ENCODE data around the gene ERMP1.

Gene ERMP1

DNA sequence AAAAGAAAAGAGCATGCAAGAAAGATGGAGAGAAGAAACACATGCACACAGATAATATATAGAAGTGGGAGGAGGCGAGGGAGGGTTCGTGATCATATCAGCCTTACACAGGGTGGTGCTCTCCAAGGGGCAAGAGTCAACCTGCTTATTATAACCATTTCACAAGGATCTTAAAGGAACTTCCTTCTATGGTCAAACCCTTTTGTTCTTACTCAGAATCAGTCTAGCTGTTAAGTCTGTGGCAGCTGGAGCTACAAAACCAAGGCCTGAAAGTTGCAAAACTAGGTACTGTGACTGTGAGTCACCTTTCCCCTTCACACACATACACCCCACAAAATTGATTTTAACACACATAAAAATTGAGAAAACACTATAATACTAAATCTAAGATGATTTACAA lies 18.5 kb upstream of the ERMP1 start:
- FAIRE-seq: no peak

DNA sequence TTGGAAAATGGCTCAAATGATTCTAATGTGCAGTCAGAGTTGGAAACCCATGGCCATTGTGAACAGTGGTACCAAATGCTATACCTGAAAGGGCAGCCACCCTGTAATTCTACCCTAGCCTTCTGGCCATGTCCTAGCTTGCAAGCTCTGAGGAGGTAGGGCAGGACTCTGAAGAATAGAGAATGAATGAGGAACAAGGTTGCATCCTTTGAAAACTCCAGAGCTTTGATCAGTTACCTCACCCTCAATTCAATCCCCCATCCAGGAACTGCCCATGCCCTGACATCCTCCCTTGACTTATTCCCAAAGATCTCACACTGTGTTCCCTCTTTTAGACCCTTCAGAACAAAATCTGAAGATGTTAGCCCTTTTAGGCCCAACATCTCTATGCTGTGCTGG lies 17.8 kb upstream of the ERMP1 start:
- no peak for FAIRE-seq

DNA sequence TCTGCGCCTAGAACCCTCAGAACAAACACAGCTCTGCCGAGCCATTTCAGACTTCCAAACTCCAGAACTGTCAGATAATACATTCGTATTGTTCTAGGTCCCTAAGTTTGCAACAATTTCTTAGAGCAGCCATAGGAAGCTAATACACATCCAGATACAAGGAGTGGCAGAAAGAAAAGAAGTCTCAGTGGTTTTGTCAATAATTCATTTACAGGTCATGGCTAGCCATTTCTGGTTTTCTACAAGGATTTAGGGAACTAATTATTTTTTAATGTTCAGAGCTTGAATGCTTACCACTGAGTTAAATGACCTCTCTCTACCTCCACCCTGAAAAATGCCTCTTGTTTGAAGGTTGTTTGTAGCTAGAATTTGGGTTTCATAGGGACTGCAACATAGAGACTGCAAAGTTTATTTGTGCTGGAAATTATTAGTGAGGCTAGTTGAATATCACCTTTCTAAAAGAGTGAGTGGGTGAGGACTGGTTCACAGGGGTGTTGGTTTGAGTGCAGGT lies 15.5 kb upstream of the ERMP1 start:
- FAIRE-seq: no peak

DNA sequence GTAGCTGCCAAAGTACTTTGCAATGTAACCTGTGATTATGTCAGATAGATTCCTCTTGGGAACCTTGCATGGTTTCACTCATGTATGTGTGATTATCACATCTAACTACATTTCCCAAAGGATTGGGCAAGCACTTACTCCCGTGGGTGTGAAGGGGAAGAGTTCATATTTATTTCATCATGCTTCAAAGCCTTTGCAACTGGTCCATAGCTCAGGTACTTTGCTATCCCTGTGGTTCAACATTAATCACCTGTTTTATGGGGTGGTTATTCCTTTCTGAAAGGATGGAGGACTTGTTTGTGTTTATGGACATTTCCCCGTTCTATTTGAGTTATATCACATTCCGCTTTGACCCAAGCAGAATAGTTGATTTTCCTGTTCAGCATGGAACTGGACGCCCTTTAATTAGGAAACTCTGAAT lies 13.6 kb upstream of the ERMP1 start:
- FAIRE-seq: no peak

DNA sequence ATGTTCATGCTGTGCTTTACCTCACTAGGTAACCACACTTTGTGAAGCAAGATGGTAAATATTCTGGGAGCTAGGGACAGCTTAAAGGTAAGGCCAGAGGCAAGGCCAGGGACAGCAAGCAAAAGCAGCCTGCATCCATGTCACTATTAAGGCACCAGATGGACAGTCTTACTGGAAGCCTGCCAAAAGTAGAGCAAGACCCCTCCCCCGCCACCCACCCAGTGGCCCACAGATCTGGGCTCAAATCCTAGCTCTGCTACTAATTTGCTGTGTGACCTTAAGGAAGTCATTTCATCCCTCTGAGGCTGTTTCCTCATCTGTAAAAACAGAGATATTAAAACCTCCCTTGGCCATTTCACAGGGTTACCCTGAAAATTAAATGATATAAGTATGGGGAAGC lies 13.2 kb upstream of the ERMP1 start:
- FAIRE-seq: no peak

DNA sequence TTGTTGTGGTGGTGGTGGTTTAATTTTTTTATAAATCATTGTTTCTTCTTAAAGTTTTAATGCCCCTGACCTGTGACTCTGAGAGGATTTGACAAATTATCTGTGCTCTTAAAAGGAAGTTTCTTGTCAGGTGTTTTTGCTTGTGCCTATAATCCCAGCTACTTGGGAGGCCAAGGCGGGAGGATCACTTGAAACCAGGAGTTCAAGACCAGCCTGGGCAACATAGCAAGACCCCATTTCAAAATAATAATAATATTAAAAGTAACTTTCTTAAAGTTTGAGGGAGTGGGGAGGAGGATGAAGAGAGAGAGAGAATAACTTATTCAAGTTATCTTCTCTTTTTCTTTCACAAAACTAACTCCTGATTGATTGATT lies 12.2 kb upstream of the ERMP1 start:
- no peak for FAIRE-seq

DNA sequence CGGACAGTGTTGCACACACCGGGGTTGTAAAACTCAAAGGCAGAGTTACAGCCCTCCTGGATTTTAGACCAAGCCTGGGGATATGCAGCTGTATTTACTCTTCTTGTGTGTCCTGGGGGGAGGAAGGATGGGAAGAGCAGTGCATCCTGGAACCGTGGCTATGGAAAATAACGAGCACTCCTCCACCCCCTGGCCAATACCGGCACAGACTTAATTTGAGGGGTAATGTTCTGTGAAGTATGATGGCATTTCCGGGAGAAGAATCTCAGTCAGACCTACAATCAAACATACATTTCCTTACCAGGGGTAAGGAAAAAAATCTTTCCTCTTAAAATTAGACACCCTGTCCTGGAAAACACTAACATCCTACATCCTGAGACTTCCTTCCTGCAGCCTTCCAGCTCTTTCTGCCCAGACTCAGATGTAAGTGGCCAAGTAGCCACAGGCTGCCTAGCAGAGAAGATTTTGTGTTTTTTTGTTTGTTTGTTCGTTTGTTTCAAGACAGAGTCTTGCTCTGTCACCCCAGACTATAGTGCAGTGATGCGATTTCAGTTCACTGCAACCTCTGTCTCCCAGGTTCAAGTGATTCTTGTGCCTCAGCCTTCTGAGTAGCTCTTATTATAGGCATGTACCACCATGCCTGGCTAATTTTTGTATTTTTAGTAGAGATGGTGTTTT lies 11.0 kb upstream of the ERMP1 start:
- no peak for FAIRE-seq

DNA sequence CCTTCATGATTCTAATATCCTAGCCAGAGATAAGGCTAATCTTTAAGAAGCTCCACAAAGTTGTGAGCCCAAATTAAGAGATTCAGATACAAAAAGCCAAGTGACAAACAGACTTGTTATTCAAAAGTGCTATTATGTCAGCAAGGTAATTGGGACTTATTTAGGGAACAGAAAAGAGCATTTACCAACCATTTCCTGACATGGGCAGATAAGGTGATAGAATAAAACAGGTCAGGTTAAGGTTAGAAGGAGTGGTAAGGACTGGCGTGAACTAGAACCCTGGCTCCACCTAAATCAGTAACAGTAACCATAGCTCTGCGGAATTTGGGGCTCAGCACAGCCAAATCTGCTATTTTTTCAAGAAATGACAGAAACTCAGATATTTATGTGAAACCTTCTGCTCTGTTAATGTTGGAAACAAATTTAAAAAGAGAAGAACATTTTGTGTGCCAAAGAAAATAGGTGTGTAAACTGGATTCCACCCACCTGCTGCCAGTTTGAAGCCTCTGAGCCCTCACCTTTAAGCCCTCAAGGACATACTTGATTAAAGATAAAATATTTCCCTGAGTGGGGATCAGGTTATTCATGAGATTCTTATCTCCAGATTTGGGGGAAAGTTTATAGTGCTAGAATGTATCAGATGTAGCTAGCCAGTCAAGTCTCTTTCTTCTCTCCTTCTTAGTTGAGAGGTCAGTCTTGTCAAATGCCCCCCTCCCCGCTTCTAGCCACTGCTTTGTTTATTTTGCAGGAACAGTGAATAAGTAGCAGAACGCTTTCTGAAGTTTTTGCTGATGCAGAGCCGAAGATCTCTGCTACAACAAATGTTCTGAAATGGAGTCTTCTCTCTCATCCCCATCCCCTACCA lies 10.2 kb upstream of the ERMP1 start:
- FAIRE-seq: no peak

DNA sequence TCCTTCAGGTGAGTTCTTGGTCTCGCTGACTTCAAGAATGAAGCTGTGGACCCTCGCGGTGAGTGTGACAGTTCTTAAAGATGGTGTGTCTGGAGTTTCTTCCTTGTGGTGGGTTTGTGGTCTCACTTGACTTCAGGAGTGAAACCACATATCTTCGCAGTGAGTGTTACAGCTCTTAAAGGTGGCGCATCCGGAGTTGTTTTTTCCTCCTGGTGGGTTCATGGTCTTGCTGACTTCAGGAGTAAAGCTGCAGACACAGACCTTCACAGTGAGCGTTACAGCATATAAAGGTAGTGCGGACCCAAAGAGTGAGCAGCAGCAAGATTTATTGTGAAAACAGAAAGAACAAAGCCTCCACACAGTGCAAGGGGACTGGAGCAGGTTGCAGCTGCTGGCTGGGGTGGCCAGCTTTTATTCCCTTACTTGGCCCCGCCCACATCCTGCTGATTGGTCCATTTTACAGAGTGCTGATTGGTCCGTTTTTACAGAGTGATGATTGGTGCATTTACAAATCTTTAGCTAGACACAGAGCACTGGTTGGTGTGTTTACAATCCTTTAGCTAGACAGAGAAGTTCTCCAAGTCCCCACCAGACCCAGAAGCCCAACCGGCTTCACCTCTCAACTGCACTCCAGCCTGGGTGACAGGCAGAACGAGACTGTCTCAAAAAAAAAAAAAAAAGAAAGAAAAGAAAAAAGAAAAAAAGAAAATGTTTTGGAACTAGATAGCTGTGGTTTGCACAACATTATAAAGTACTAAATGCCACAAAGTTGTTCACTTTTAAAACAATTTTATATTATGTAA lies 9.1 kb upstream of the ERMP1 start:
- no peak for FAIRE-seq

DNA sequence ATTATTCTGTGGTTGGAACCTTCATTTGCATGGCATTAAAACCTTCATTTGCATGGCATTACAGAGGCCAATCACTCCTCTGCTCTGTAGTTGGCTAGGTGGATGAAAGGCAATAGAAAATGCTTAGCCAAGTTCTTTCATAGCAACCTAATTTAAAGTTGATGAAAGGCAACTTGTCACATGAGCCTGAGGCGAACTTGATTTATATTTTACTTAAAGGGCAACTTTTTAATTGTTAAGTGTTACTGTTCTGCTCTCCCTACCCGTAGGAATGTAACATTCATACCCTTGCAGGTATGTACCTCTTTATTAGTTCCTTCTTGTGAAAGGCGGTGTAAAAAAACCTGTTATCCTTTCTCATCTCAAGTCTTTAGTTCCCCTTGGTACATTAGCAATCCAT lies 7.9 kb upstream of the ERMP1 start:
- no peak for FAIRE-seq

DNA sequence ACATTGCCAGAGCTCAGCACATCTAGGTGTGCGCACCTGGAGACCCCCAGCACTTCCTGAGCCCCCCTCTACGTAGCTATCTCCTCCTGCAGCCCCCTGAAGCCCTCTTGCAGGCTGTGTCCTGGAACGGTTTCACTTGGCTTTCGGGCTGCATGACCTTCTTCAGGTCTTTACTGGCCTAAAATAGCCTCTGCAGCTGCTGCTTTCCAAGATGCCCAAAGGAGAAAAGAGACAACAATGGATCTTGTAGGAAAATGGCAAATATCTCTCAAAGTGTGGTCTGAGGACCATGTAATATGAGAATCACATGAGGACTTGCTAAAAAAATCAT lies 6.6 kb upstream of the ERMP1 start:
- no peak for FAIRE-seq

DNA sequence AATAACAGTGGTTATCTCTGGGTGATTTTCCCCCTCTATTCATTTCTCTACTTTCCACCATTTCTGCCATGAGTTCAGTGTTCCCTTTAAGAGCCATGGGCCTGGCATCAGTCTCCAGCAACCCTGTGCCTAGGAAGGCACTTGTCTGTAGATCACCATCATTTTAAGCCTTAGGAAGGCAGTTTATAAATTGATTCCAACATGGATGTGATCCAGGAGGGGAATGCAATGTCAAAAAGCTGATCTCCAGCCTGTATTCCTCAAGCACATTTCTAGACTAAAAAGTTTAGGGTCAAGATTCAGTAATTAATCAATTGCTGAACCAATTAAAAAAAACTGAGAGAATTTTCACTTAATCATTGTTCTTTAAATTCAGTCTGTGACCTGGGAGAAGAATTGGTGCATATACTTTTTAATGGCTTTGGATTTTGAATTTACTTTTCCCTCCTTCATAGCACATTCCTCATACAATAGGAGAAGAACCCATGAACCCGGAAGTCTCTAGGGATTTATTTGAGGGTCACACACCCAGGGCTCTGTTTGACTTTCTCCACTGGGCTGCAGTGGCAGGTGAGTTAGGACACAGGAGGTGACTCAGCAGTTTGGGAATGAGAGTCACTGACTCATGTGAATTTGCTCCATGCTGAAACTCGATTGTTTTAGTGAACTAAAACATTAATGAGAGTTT lies 6.1 kb upstream of the ERMP1 start:
- no peak for FAIRE-seq

DNA sequence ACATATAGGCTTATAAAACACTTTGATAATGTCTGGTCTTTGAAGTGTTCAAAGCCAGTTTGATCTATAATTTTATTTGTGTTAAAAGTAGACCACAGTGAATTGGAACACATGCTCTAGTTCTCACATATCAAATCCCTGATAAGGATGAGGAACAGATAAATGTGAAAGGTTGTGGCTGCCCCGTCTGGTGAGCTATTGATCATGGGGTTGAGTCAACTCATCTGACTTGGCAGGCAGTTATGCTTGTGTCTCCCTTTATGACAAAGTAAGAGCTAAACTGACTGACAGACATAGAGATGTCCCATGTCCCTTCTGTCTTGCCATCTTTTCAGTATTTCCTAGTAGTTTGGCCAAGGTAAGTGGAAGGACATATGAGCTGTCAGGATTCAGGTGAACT lies 2.9 kb upstream of the ERMP1 start:
- FAIRE-seq: no peak

DNA sequence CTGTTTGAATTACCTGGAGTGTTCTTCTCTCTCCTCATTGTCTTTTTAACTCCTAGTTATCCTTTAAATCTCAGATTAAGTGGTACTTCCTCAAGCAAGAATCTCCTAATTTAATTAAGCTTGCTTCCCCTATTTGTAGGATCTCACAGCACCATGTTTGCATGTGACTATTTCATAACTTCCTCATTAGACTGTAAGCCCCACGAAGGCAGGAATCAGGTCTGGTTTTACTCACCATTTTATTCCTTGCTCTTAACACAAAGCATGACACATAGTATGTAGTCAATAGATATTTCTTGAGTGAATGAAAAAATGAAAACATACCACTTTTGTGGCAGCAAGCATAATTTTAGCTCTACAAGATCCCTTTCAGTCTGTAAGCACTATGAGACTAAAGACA lies 1.3 kb upstream of the ERMP1 start:
- no peak for FAIRE-seq

DNA sequence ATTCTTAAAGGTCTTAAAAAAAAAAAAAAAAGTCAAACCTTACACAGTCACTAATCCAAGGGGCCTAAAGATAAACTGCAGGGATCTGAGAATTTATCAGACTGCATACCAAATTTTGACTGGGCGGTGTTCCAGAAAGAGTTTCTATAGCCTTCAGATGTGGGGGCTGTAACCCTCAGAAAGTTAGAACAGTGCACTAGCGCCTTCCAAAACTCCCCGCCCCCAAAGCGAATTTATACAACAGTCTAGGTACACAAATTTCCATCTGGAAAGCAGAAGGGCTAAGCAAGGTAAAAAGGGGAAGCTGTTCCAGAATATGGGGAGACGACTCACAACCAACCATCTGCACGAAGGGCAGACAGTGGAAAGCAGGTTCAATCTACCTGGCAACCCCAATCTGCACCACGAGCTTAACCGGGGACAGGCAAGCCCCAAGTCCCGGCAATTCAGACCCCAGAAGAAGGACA lies 813 bp downstream of the ERMP1 start:
- no peak for FAIRE-seq

DNA sequence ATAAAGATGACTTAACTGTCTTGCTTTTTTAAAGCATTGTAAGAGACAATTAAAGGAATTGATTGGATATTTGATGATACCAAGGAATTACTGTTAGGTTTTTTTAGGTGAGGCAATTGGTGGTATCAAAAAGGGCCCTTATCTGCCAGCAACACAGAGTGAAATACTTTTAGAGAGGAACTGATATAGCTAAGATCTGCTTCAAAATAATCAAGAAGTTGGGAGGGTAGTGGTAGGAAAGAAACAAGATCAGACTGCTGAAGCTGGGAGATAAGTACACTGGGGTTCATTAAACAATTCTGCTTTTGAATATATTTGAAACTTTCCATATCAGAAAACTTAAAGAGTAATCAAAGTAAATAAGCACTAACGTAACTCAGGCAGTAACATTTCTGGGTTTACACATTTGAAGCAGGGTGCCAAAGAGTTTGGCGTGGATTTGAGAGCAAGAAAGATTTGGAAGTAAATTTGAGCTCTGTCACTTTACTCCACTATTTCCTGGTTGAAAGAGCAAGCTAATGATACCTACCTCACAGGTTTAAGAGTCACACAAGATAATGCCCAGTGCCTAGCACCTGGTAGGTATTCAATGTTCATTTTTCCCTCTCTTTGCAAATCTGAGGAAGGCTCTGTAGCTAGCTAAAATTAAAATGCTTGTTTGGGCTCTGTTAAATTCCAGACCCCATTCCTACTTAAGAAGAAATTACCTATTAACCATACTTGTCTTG lies 6.9 kb downstream of the ERMP1 start:
- FAIRE-seq: no peak

DNA sequence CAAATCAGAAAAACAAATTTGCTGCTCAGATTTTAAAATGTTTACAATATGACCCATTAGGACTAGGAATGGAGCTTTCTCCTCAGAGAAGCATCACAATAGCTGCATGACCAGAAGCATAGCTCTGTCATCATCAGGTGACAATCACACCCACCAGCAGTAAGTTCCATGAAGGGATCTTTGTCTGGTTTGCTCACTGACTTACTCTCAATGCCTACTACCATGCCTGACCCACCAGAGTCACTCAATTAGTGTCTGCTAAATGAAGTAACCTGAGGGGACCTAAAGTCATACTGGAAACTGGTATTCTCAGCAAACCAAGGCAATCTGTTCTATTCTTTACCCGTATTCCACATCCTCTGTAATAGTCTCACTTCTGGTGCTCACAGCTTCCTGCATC lies 7.7 kb downstream of the ERMP1 start:
- FAIRE-seq: no peak

DNA sequence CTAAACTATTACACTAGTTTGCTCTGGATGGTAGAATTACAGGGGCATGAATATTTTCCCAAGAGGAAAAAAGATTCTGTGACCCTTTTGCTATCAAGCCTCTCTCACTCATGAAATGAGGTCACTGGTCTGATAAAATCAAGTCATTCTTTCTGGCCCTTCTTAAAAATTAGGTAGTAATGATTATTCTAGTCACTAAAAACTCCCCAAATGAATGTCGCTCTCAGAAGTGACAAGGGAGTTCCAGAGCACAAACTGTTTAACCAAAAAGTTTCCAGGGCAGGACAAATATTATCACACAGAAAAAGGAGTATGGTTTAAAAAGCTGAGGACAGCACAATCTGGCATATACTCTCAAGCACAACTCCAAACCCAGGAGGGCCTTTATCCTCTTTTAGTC lies 12.5 kb downstream of the ERMP1 start:
- no peak for FAIRE-seq

DNA sequence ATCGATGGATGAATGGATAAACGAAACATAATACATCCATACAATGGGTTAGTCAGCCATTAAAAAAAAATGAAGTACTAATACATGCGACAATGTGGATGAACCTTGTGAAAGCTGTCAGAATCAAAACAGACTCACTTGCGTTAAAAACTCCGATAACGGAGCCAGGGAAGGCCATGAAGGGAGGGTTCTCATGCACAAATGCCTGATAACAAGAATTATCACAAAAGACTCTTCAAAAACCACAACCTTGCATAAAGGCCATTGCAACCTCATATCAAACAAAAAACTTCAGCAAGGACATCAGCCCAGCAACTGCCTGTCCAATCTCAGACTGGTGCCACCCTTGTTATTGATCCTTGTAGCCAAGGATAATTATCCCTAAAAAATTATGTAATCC lies 13.7 kb downstream of the ERMP1 start:
- no peak for FAIRE-seq

DNA sequence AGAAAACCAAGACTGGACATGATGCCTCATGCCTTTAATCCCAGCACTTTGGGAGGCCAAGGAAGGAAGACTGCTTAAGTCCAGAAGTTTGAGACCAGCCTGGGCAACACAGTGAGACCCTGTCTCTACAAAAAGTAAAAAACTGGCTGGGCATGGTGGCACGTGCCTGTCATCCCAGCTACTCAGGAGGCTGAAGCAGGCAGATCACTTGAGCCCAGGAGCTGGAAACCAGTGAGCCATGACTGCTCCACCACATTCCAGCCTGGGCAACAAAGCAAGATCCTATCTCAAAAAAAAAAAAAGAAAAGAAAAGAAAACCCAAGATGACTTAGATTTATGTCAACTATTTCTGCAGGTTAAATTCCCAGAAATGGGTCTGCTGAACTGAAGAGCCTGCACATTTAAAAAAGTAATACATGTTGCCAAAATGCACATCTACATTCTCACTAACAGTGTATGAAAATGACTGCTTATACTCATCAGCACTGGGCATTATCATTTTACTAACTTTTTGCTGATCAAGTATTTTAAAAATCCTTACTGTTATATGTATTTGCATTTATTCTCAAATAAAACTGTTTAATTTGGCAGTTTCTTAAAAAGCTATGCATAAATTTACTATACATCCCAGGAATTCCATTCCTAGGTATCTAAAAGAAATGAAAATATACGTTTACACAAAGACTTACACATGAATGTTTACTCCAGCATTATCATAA lies 14.3 kb downstream of the ERMP1 start:
- no peak for FAIRE-seq

DNA sequence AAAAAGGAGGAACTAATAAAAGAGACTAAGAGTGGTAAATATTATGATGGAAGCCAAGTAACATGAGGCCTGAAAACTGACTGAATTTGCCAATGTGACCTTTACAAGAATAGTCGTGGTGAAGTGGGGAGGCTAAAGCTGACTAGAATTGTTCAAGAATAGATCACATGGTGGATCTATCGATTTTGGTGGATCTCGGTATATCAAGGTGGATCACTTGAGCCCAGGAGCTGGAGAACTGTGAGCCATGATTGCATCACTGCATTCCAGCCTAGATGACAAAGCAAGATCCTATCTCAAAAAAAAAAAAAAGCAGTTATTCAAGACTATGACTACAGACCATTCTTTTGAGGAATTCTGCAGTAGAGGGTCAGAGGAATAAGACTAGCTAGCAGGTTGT lies 15.1 kb downstream of the ERMP1 start:
- no peak for FAIRE-seq

DNA sequence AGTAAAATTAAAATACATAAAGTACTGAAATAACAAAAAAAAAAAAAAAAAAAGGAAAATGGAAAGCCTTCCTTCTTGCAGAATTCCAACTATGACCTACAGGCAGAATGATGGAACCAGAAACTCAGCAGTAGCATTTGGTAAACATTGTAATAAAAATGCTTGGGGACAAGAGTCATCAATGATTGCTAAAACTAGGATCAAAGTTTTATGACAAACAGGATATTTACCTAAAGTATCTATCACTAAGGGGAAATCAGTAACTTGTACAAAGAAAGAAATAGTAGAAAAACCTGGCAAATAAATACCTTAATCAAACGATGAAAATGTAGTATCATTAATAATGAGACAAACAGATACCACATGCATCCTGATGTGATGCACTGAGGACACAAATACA lies 17.5 kb downstream of the ERMP1 start:
- no peak for FAIRE-seq
